Vagina (tissue), 2 donors: ENCODE measurements around the gene ATP6V1A. TPM values are rescaled to one million over a fixed set of nuclear protein-coding genes. Genes with fewer than 3 reads are reported as not detected.

Source experiments
- DNase-seq, 2 donors: peaks; one replicate each; pipeline ENCODE4 v3.0.0-alpha.2; 2017; ENCODE audit errors: extremely low spot score in 2 of 2
- H3K27ac ChIP-seq: fragments of 200-600 bp; sonication (generic); one replicate; pipeline ENCODE4 v1.5.1; 2019
- H3K27me3 ChIP-seq: fragments of 200-600 bp; sonication (generic); one replicate; pipeline ENCODE4 v1.5.1; 2019
- H3K36me3 ChIP-seq, 2 donors: fragments of 200-600 bp; sonication (generic); one replicate each; pipeline ENCODE4 v1.5.1; 2017 to 2019
- H3K4me1 ChIP-seq: fragments of 200-600 bp; sonication (generic); one replicate; pipeline ENCODE4 v1.5.1; 2019
- H3K4me3 ChIP-seq, 2 donors: fragments of 200-600 bp; sonication (generic); 1 replicate in 1 of 2; 2 replicates in 1 of 2; pipeline ENCODE4 v1.5.1; 2016 to 2019
- H3K9me3 ChIP-seq: fragments of 200-600 bp; sonication (generic); one replicate; pipeline ENCODE4 v1.5.1; 2019
- CTCF ChIP-seq, 3 experiments: fragments of 450-650 bp in 2 of 3; fragments of 200-600 bp in 1 of 3; sonication (generic) in 1 of 3; IDR thresholded peaks; one replicate each; pipeline ENCODE4 v1.5.1; 2017 to 2019; ENCODE audit warnings: antibody characterized with exemption in 3 of 3, mild to moderate bottlenecking in 2 of 3, moderate library complexity in 2 of 3
- POLR2A ChIP-seq, 2 donors: fragments of 450-650 bp; IDR thresholded peaks; one replicate each; pipeline ENCODE4 v1.6.1; 2017; ENCODE audit warnings: antibody characterized with exemption in 2 of 2, mild to moderate bottlenecking in 2 of 2, moderate library complexity in 2 of 2
- POLR2AphosphoS5 ChIP-seq, 2 donors: sonication (generic); formaldehyde crosslinking; IDR thresholded peaks; one replicate each; pipeline ENCODE4 v1.9.0; 2017; ENCODE audit warnings: antibody characterized with exemption in 2 of 2, mild to moderate bottlenecking in 2 of 2, low read depth in 1 of 2; ENCODE audit not compliant: insufficient read depth in 1 of 2
- intact Hi-C: fragments of 100-400 bp; cut with DNase I; formaldehyde crosslinking; loops from one replicate; pipeline ENCODE4 v1.15.1; 2023
- total RNA-seq: library from RNA; depleted of rRNA; stranded (reverse); fragments of >200 nt; gene quantifications from one replicate; pipeline ENCODE4 v1.2.3, GENCODE V29; 2016

ATP6V1A gene
- total RNA-seq, 1 donor from 2014 or later: 28.5 TPM

DNA sequence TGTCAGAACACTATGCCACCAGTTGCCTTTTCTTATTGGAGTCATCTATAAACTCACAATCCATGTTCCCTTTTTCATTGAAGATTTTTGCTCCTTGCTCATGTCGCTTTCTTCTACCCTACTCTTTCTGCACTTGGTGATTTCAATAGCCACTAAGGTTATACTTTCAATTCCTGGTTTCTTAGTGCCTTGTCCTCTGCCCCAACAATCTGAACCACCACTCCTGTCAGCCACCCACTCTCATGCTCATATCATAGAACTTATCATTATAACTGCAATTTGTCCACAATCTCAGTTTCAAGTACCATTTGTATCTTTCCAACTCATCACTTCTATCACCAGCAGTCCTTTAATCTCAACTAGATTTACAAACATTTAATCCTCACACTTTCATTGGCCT, 81.8 kb downstream of the ATP6V1A start:
- no peak for TF ChIP-seq CTCF (IDR thresholded peaks at IDR 0.05)
- no peak for TF ChIP-seq POLR2A (IDR thresholded peaks at IDR 0.05)
- no peak for TF ChIP-seq POLR2AphosphoS5 (IDR thresholded peaks at IDR 0.05; ENCODE audit: insufficient read depth in 1 of 2, low read depth in 1 of 2)
- H3K4me1 ChIP-seq: no peaks in the 10 kb centered on the region
- H3K4me3 ChIP-seq: no peak overlapping the region
- H3K9me3 ChIP-seq: no peaks in the 10 kb centered on the region
- H3K27me3 ChIP-seq: no peaks in the 10 kb centered on the region
- no peak overlapping the region for H3K27ac ChIP-seq
- no peaks in the 10 kb centered on the region for H3K36me3 ChIP-seq
- intact Hi-C loops: no loop called here
- no peak for DNase-seq

- no peak for TF ChIP-seq POLR2A (IDR thresholded peaks at IDR 0.05)
- no peak for TF ChIP-seq POLR2AphosphoS5 (IDR thresholded peaks at IDR 0.05; ENCODE audit: insufficient read depth in 1 of 2, low read depth in 1 of 2)
- TF ChIP-seq CTCF (IDR thresholded peaks at IDR 0.05): no peak
- no peaks in the 10 kb centered on the region for H3K9me3 ChIP-seq
- no peaks in the 10 kb centered on the region for H3K36me3 ChIP-seq
- no peaks in the 10 kb centered on the region for H3K4me1 ChIP-seq
- H3K4me3 ChIP-seq: no peak overlapping the region
- H3K27me3 ChIP-seq: no peaks in the 10 kb centered on the region
- DNase-seq: no peak
- H3K27ac ChIP-seq: no peak overlapping the region
- intact Hi-C loops: no loop called here
Observed at GRCh38 chr3:113829576-113830354, 82.9 kb downstream of the ATP6V1A start.

DNA sequence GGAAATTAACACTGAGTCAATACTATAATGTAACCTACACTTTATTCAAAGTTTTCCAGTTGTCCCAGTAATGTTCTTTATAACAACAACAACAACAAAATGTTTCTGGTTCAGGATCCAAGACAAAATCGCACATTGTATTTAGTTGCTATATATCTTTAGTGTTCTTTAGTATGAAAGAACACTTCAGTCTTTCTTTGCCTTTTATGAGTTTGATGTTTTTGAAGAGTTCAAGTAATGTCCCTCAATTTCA, 84.2 kb downstream of the ATP6V1A start:
- Histone ChIP-seq H3K27ac (no peak overlapping the region), H3K27me3 (no peaks in the 10 kb centered on the region), H3K4me1 (no peaks in the 10 kb centered on the region), H3K36me3 (no peaks in the 10 kb centered on the region), H3K9me3 (no peaks in the 10 kb centered on the region), H3K4me3 (no peak overlapping the region)
- DNase-seq: no peak
- intact Hi-C loops: no loop called here
- TF ChIP-seq POLR2A (IDR thresholded peaks at IDR 0.05) (no peak), POLR2AphosphoS5 (IDR thresholded peaks at IDR 0.05; ENCODE audit: insufficient read depth in 1 of 2, low read depth in 1 of 2) (no peak), CTCF (IDR thresholded peaks at IDR 0.05) (no peak)

GRCh38 chr3:113832477-113833164, 85.8 kb downstream of the ATP6V1A start:
- intact Hi-C loops: no loop called here
- no peaks in the 10 kb centered on the region for H3K4me1 ChIP-seq
- H3K4me3 ChIP-seq: no peak overlapping the region
- H3K27me3 ChIP-seq: no peaks in the 10 kb centered on the region
- no peaks in the 10 kb centered on the region for H3K9me3 ChIP-seq
- no peaks in the 10 kb centered on the region for H3K36me3 ChIP-seq
- no peak overlapping the region for H3K27ac ChIP-seq
- no peak for DNase-seq
- TF ChIP-seq CTCF (IDR thresholded peaks at IDR 0.05) (no peak), POLR2AphosphoS5 (IDR thresholded peaks at IDR 0.05; ENCODE audit: insufficient read depth in 1 of 2, low read depth in 1 of 2) (no peak), POLR2A (IDR thresholded peaks at IDR 0.05) (no peak)

GRCh38 chr3:113834983-113835382, 88.1 kb downstream of the ATP6V1A start:
- TF ChIP-seq POLR2AphosphoS5 (IDR thresholded peaks at IDR 0.05; ENCODE audit: insufficient read depth in 1 of 2, low read depth in 1 of 2): no peak
- TF ChIP-seq POLR2A (IDR thresholded peaks at IDR 0.05): no peak
- no peak for TF ChIP-seq CTCF (IDR thresholded peaks at IDR 0.05)

More at GRCh38 chr3:113834983-113835382, 88.1 kb downstream of the ATP6V1A start:
- H3K27ac ChIP-seq: no peak overlapping the region
- no peaks in the 10 kb centered on the region for H3K9me3 ChIP-seq
- no peaks in the 10 kb centered on the region for H3K36me3 ChIP-seq
- no peaks in the 10 kb centered on the region for H3K4me1 ChIP-seq
- intact Hi-C loops: no loop called here
- H3K27me3 ChIP-seq: no peaks in the 10 kb centered on the region
- DNase-seq: no peak
- H3K4me3 ChIP-seq: no peak overlapping the region
